CD4-positive, alpha-beta memory T cell (primary cell): ENCODE measurements around the gene ASTN2. TPM values are rescaled to one million over a fixed set of nuclear protein-coding genes. Genes with fewer than 3 reads are reported as not detected.

Source experiments
- CTCF ChIA-PET: fragments of 350-600 bp; sonication (Branson Sonifier 250); formaldehyde crosslinking; loops from one replicate; lab custom pipeline; 2021; ENCODE audit warnings: inconsistent platforms; ENCODE audit not compliant: partially characterized antibody; lab: Charles Lee
- POLR2A ChIA-PET: fragments of 350-600 bp; sonication (Branson Sonifier 250); formaldehyde crosslinking; loops from one replicate; lab custom pipeline; 2021; ENCODE audit not compliant: partially characterized antibody; lab: Charles Lee
- DNase-seq, 5 donors: peaks; one replicate each; pipeline versions ENCODE4 v3.0.0 to v3.0.0-alpha.2; 2020 to 2022; ENCODE audit warnings: mixed read lengths in 1 of 5
- H3K27ac ChIP-seq: one replicate; pipeline ENCODE4 v1.7.0; 2013; ENCODE audit warnings: low read depth, low read length
- H3K27me3 ChIP-seq: 2 replicates; pipeline ENCODE4 v1.7.0; 2013; ENCODE audit warnings: mild to moderate bottlenecking, low read length, moderate library complexity; ENCODE audit not compliant: insufficient read depth
- H3K36me3 ChIP-seq: 2 replicates; pipeline ENCODE4 v1.7.0; 2013; ENCODE audit warnings: mild to moderate bottlenecking, low read length, moderate library complexity; ENCODE audit not compliant: insufficient read depth
- H3K4me1 ChIP-seq: 2 replicates; pipeline ENCODE4 v1.7.0; 2013; ENCODE audit warnings: mild to moderate bottlenecking, low read length, moderate library complexity; ENCODE audit not compliant: insufficient read depth
- H3K4me3 ChIP-seq, 2 donors: one replicate each; pipeline ENCODE4 v1.7.0; 2013; ENCODE audit warnings: low read length in 2 of 2, mild to moderate bottlenecking in 1 of 2
- H3K9me3 ChIP-seq, 2 donors: one replicate each; pipeline ENCODE4 v1.7.0; 2013; ENCODE audit warnings: low read length in 2 of 2, control low read depth in 1 of 2; ENCODE audit not compliant: control insufficient read depth in 1 of 2
- H3K27ac Mint-ChIP-seq, 7 donors: one replicate each; pipeline ENCODE4 v1.8.0; 2020 to 2021; ENCODE audit warnings: mixed read lengths in 7 of 7, mild to moderate bottlenecking in 6 of 7, inconsistent platforms in 3 of 7, moderate library complexity in 3 of 7
- H3K27me3 Mint-ChIP-seq, 2 donors: one replicate each; pipeline ENCODE4 v1.8.0; 2020 to 2021; ENCODE audit warnings: mixed read lengths in 2 of 2
- H3K36me3 Mint-ChIP-seq, 2 donors: one replicate each; pipeline ENCODE4 v1.8.0; 2020 to 2021; ENCODE audit warnings: mixed read lengths in 2 of 2, inconsistent platforms in 1 of 2, mild to moderate bottlenecking in 1 of 2
- H3K4me1 Mint-ChIP-seq, 4 donors: one replicate each; pipeline ENCODE4 v1.8.0; 2020 to 2021; ENCODE audit warnings: mixed read lengths in 4 of 4, mild to moderate bottlenecking in 1 of 4
- H3K4me3 Mint-ChIP-seq, 8 donors: one replicate each; pipeline ENCODE4 v1.8.0; 2020 to 2021; ENCODE audit warnings: mixed read lengths in 8 of 8, mild to moderate bottlenecking in 7 of 8, moderate library complexity in 6 of 8, inconsistent platforms in 3 of 8
- H3K9me3 Mint-ChIP-seq, 8 donors: one replicate each; pipeline ENCODE4 v1.8.0; 2020 to 2021; ENCODE audit warnings: mixed read lengths in 8 of 8, mild to moderate bottlenecking in 5 of 8, inconsistent platforms in 3 of 8, moderate library complexity in 1 of 8
- intact Hi-C: fragments of 100-400 bp; cut with micrococcal nuclease; formaldehyde crosslinking; loops from one replicate; pipeline ENCODE4 v1.15.1; 2023
- polyA plus RNA-seq, 2 donors: library from polyadenylated mRNA; unstranded; fragments of 300-500 nt; fragmentation: Illumina TruSeq; gene quantifications; one replicate each; pipeline ENCODE4 v1.2.3, GENCODE V29; 2021
- total RNA-seq, 2 experiments: library from RNA; stranded (reverse); gene quantifications; one replicate each; pipeline ENCODE4 v1.2.3, GENCODE V29; 2021

The ASTN2 gene
- total and polyA plus RNA-seq, 4 experiments from 2014 or later, result 2.7 to 5.9 (median 4.8) TPM

DNA sequence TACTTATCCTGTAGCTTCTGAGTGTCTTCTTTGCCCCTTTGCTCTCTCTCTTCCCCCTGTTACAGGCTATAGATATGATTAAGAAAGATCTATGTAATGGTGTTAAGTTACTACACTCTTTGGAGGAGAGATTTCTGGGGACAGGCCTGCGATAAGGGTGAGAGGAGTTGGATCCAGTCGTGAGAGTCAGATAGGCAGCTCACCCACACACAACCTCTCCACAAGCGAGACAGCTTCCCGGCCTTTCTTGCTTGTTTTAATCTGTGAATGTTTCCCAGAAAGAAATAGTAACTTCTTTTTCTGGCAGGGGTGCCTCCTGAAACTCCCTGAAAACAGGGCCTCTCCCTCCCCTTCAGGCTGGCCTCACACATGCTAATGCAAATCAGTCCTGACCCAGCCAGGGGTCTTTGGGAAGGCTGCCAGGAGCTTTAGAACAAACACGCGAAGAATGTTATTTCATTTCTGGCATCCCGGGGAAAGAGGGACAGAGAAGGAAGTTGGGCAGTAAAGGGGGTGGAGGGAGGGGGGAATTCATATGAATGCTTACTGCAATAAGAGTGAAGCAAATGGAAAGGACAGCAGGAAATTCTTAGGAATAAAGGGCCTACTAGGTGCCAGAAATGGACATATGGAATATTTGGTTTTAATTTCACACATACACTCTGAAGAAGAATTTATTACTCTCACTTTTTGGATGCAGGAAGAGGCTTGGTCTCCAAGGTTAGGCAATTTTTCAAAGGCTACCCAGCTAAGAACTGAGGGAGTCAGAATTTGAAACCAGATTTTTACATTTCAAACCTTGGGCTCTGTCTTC, 943.6 kb downstream of the ASTN2 start:
- H3K9me3 ChIP-seq, result no peaks in the 10 kb centered on the region
- no peak overlapping the region for H3K27ac ChIP-seq
- H3K27ac Mint-ChIP-seq, result no peak overlapping the region
- H3K4me1 Mint-ChIP-seq, result no peaks in the 10 kb centered on the region
- no peaks in the 10 kb centered on the region for H3K27me3 ChIP-seq
- DNase-seq, result no peak
- H3K36me3 Mint-ChIP-seq, result peaks cover 6 to 19% of the 10 kb centered on the region in 2 donors
- intact Hi-C loops, result no loop called here
- no peaks in the 10 kb centered on the region for H3K27me3 Mint-ChIP-seq
- peaks cover 0 to 5% (median 0%) of the 10 kb centered on the region in 8 donors for H3K9me3 Mint-ChIP-seq
- ChIA-PET POLR2A (no interaction called here), CTCF (no interaction called here)
- no peak overlapping the region for H3K4me3 Mint-ChIP-seq
- no peaks in the 10 kb centered on the region for H3K4me1 ChIP-seq
- H3K36me3 ChIP-seq, result no peaks in the 10 kb centered on the region
- no peak overlapping the region for H3K4me3 ChIP-seq

DNA sequence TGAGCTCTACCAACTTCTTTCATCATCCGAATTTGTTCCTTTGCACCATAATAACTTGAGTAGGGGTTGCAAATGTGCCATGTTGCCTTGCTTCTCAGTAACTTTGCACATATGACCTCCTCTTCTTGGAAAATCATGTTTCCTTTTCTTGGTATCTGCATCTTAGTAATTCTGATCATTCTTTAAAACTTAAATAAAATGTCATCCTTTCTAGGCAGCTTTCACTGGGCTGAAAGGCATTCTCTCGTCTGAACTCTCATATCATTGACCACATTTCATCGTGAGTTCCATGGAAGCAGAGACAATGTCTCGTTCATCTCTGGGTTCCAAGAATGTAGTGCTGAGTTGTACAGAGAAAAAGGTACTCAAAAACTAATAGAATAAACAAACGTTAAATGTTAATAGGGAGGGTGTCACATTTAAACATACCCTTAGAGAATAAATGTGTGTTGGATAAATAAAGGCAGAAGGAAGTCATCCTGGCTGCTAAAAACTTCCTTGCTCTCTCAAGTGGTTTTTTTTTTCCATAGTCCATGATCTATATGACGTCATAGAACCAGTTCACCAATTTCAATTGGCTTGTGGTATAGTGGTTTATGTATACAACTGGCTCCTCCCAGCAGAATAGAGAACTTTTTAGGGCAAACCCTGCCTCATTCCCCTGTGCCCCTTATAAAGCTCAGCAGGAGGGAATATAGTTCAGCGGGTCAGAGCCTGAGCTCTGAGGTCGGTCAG, 945.9 kb downstream of the ASTN2 start:
- POLR2A ChIA-PET, result no interaction called here

DNA sequence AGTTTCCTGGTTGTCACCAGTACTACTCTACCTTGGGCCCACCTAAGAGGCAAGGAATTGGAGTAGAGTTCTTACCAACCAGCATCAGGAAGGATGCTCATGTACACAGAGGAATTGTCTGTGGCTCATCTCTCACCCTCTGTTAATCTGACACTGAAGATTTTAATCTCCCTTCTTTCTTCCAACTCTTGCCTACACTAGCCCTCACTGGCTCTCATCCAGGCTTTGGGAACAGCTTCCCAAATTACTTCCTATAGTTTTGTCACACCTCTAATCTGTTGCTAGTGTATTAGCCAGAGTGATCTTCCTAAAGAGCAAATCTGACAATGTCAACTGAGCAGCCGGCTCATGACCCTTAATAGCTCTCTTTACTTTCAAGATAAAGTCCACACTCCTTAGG, 946.5 kb downstream of the ASTN2 start:
- no peak overlapping the region for H3K27ac Mint-ChIP-seq
- Histone ChIP-seq H3K36me3 (no peaks in the 10 kb centered on the region), H3K4me1 (no peaks in the 10 kb centered on the region), H3K4me3 (no peak overlapping the region), H3K27me3 (no peaks in the 10 kb centered on the region), H3K27ac (no peak overlapping the region), H3K9me3 (no peaks in the 10 kb centered on the region)
- no peak overlapping the region for H3K4me3 Mint-ChIP-seq
- POLR2A ChIA-PET, result no interaction called here
- intact Hi-C loops, result no loop called here
- no peak for DNase-seq
- H3K9me3 Mint-ChIP-seq, result peaks cover 0 to 2% (median 0%) of the 10 kb centered on the region in 8 donors
- H3K4me1 Mint-ChIP-seq, result no peaks in the 10 kb centered on the region
- H3K27me3 Mint-ChIP-seq, result no peaks in the 10 kb centered on the region
- CTCF ChIA-PET, result no interaction called here
- peaks cover 3 to 7% of the 10 kb centered on the region in 2 donors for H3K36me3 Mint-ChIP-seq

More for the DNA sequence above, 945.9 kb downstream of the ASTN2 start:
- Mint-ChIP-seq H3K36me3 (peaks cover 3 to 7% of the 10 kb centered on the region in 2 donors), H3K27me3 (no peaks in the 10 kb centered on the region), H3K4me1 (no peaks in the 10 kb centered on the region), H3K9me3 (no peaks in the 10 kb centered on the region), H3K27ac (no peak overlapping the region), H3K4me3 (no peak overlapping the region)
- Histone ChIP-seq H3K27me3 (no peaks in the 10 kb centered on the region), H3K36me3 (no peaks in the 10 kb centered on the region), H3K27ac (no peak overlapping the region), H3K9me3 (no peaks in the 10 kb centered on the region), H3K4me3 (no peak overlapping the region), H3K4me1 (no peaks in the 10 kb centered on the region)
- no peak for DNase-seq
- intact Hi-C loops, result no loop called here
- CTCF ChIA-PET, result no interaction called here

DNA sequence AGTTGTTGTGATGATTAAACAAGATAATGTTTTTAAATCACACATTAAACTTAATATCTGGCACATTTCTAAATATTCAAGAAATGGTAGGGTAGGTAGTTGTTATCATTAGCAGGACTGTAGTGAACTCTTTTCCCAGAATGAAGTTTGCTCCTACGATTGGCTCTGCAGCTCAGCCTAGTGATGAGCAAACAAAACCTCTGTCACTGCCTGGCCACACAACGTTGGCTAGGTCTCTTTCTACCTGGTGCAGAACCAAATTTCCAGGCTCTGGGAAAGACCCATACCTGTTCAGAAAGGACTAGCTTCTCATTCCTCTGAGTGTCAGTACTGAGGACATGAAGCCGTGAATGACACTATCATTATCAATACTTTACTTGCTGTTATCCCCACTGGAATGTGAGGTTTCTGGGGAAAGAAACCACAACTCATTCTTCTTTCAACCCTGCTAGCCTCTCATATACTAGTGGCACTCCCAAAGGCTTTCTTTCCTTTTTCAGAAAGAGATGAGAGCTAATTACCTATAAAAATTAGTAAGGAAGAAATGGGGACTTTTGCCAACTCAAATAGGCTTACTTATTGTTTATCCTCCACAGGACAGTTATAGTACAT, 947.0 kb downstream of the ASTN2 start:
- H3K27me3 Mint-ChIP-seq, result no peaks in the 10 kb centered on the region
- intact Hi-C loops, result no loop called here
- Histone ChIP-seq H3K4me1 (no peaks in the 10 kb centered on the region), H3K27me3 (no peaks in the 10 kb centered on the region), H3K9me3 (no peaks in the 10 kb centered on the region), H3K36me3 (no peaks in the 10 kb centered on the region), H3K27ac (no peak overlapping the region), H3K4me3 (no peak overlapping the region)
- POLR2A ChIA-PET, result no interaction called here
- no peak overlapping the region for H3K27ac Mint-ChIP-seq
- H3K4me1 Mint-ChIP-seq, result no peaks in the 10 kb centered on the region
- H3K9me3 Mint-ChIP-seq, result peaks cover 0 to 2% (median 0%) of the 10 kb centered on the region in 8 donors
- H3K36me3 Mint-ChIP-seq, result peaks cover 3 to 7% of the 10 kb centered on the region in 2 donors
- no peak for DNase-seq
- CTCF ChIA-PET, result interaction anchor here (1.1 kb wide), 1 partner anchor 29 kb away, joined by 3 read pairs; no protein-coding TSS in a partner anchor
- no peak overlapping the region for H3K4me3 Mint-ChIP-seq

DNA sequence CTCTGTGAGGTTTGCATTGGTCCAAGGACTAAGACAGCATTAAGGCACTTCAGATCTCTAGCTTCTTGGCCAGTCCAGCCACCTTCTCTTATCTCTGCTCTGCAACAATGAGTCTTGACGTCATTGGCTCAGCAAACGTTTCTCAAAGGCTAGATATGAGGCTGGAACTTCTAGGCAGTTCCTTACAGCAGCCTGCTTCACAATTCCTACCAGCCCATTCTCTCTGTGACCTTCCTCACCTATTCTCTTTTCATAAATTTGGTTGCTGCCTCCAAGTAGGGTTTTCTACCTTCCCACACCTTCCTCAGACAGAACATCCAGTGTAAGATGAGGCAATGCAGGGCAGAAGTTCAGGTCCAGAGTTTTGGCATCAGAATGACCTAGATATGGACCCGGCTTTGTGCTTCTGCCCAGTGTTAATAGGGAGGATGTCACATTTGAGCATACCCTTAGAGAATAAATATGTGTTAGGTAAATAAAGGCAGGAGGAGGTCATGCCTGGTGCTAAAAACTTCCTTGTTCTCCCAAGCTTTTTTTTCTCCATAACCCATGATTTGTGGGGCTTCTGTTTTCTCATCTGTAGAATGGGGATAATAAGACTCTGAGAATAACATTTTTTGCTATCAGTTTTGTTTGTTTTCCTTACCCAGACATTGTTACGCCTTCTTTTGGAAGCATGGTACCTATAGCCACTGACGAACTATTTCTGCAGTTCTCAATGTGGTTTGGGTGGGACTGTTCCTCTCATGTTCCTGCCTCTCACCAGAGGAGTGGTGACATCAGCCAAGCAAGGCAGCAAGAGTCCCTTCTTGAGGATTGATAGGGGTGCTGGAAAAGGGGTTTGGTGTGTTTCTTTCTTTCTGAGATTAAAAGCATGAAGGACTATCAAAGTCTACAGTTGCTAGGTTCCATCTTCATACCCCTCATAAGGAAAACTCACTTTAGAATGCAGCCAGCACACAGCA, 948.3 kb downstream of the ASTN2 start:
- Histone ChIP-seq H3K36me3 (no peaks in the 10 kb centered on the region), H3K9me3 (no peaks in the 10 kb centered on the region), H3K4me3 (no peak overlapping the region), H3K27me3 (no peaks in the 10 kb centered on the region), H3K4me1 (no peaks in the 10 kb centered on the region), H3K27ac (no peak overlapping the region)
- no peak for DNase-seq
- intact Hi-C loops, result no loop called here
- Mint-ChIP-seq H3K4me3 (no peak overlapping the region), H3K4me1 (no peaks in the 10 kb centered on the region), H3K27me3 (no peaks in the 10 kb centered on the region), H3K27ac (no peak overlapping the region), H3K9me3 (peaks cover 0 to 3% (median 0%) of the 10 kb centered on the region in 8 donors), H3K36me3 (peaks cover 3 to 7% of the 10 kb centered on the region in 2 donors)
- ChIA-PET CTCF (interaction anchor here (1.1 kb wide), 1 partner anchor 30 kb away, joined by 3 read pairs; no protein-coding TSS in a partner anchor), POLR2A (no interaction called here)

DNA sequence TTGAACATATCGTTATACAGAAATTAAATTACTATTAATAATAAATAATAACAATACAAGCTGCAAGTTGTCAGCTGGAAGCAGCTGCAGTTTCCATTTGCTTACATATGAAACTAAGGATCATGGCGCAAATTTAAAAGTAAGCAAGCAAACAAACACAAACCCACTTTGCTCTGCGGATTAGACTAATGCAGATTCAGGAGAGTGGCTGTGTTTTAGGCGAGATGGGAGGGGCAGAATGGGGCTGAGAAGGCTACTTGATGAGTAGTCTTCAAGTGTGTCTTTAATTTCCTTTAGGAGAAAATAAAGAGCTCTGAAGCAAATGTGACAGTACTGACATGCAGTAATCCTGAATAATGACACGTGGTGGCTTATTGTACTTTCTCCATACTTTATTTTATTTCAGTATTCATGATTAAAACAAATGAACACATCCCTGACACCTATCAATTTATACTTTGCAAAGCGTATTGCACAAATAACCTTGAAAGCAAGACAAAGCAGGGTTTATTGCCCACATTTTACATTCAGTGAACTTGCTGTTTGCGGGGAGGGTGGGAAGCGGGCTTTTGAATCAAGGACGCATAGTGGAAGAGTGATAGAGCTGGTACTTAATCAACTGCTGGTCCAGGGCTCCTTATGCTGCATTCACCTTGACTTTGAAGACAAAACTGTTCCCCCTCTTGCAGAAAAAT, 949.1 kb downstream of the ASTN2 start:
- POLR2A ChIA-PET, result no interaction called here

More for the DNA sequence above, 949.1 kb downstream of the ASTN2 start:
- Mint-ChIP-seq H3K36me3 (peaks cover 3 to 4% of the 10 kb centered on the region in 2 donors), H3K4me1 (no peaks in the 10 kb centered on the region), H3K27ac (no peak overlapping the region), H3K4me3 (no peak overlapping the region), H3K27me3 (no peaks in the 10 kb centered on the region), H3K9me3 (peaks cover 0 to 3% (median 0%) of the 10 kb centered on the region in 8 donors)
- no peaks in the 10 kb centered on the region for H3K36me3 ChIP-seq
- H3K9me3 ChIP-seq, result no peaks in the 10 kb centered on the region
- H3K27me3 ChIP-seq, result no peaks in the 10 kb centered on the region
- CTCF ChIA-PET, result no interaction called here
- H3K4me3 ChIP-seq, result no peak overlapping the region
- H3K4me1 ChIP-seq, result no peaks in the 10 kb centered on the region
- no peak for DNase-seq
- no peak overlapping the region for H3K27ac ChIP-seq
- intact Hi-C loops, result no loop called here
